SK-N-DZ (cell line): ENCODE measurements around the gene PRPF8. TPM values are rescaled to one million over a fixed set of nuclear protein-coding genes. Genes with fewer than 3 reads are reported as not detected.
"Not testable (repeated sequence)": the region's sequence is repeated elsewhere in the genome, so short reads cannot be mapped to it uniquely, and the experiment has no call there.

ENCODE experiments used
- DNase-seq: peaks from one replicate; pipeline ENCODE4 v3.0.0-alpha.2; 2015; ENCODE audit warnings: low spot score
- polyA plus RNA-seq, 2 experiments: library from polyadenylated mRNA; depleted of rRNA; stranded (reverse); fragments of >200 nt; gene quantifications; 2 replicates each; pipeline ENCODE4 v1.2.3, GENCODE V29; 2014

The PRPF8 gene
- 121 and 134 TPM in 2 replicates for polyA plus RNA-seq (2014; cell fraction: cytosol; rRNA removed)
- polyA plus RNA-seq (2014; cell fraction: nucleus; rRNA removed), result 125 and 219 TPM in 2 replicates

DNA sequence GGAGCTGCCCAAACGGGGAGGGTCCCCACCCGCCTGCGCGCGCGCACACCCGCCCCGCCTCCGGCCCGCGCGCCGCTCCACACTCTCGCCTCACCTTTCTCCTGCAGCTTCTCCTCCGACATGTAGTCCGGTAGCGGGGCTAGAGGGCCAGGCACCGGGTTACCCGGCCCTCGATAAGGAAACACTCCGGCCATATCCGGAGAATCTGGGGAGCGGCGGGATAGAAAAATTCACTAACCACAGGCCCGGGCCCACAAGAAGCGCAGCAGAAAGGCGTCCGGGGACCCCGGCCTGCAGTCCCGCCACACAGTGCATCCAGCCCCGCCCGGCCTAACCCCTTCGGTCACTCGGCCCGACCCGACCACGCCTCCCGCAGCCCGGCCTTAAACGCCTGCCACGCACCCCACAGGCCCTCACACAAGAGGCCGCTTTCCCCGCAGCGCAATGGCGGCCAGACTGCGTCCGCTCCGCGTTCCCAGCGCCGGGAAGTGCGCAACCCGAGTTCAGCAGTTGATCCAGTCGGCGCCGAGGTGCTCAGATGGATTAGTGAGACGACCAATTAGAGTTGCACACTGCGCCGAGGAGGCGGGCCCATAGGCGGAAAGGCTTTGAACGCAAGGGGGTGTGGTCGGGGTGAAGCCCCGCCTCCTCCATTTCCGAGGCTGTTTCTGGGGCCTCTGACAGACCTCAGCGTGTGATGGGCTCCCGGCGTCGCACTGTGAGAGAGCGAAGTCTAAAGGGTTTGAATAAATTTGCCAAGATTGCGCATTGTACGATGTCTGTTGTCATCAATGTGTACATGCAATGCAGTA is at the start of gene PRPF8:
Gene PRPF8 (minus strand): TSS at position 490 of the 812 bp plus-strand sequence. CDS start 296 bp downstream, at position 194.
- peak; percentile 99 for DNase-seq

DNA sequence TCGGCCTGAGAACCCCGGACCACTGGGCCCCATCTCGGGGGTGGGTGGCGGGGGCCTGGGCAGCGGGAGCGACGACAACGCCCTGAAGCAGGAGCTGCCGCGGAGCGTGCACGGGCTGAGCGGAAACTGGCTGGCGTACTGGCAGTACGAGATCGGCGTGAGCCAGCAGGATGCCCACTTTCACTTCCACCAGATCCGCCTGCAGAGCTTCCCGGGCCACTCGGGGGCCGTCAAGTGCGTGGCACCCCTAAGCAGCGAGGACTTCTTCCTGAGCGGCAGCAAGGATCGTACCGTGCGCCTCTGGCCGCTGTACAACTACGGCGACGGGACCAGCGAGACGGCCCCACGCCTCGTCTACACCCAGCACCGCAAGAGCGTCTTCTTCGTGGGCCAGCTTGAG is 49.1 kb upstream of the PRPF8 start:
- no peak for DNase-seq

DNA sequence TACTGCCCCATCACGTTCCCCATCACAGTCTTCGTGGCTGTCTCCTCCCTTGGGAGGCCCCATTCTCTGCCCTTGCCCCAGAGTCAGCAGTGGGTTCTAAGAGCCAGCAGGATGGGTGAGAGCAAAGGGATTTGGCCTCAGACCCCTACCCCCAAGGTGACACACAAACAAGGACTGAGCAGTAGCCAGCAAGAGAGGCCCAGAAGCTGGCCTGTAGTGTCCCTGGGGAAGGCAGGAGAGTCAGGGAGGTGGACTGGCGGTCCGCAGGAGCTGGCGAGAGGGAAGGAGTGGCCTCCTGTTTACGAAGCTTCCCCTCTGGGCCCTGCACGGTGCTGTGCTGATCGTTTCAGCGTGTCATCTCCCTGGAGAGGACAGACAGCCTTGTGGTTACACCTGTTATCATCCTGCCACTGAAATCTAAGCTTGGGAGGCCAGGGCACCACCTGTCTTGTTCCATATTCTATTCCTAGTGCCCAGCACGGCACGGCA is 48.2 kb upstream of the PRPF8 start:
- DNase-seq, result no peak

DNA sequence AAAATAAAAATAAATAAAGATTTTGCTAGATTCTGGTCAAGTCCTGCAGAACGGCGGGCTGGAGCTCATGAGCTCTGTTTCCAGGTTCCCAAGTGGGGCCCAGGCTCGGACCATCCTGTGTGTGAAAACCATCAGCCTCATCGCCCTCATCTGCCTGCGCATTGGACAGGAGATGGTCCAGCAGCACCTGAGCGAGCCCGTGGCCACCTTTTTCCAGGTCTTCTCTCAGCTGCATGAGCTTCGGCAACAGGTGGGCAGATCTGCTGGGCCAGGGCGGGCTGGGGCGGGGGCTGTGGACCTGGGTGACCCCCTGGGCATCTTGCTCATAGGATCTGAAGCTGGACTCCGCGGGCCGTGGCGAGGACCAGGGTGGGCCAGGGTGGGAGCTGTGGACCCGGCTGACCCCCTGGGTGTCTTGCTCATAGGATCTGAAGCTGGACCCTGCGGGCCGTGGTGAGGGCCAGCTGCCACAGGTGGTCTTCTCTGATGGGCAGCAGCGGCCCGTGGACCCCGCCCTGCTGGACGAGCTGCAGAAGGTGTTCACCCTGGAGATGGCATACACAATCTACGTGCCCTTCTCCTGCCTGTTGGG is 47.7 kb upstream of the PRPF8 start:
- no peak for DNase-seq

DNA sequence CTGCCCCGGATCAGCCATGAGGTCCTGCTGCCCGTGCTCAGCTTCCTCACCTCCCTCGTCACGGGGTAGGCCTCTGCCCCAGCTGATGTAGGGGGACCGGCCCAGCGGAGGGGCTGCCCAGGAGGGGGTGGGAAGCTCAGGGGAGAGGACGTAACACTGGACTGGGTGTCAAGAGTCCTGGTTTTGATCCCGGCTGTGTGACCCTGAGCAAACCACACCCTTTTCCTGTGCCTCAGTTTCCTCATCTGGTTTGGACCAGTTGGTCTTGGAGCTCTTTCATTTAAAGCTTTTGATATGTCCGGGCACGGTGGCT is 46.5 kb upstream of the PRPF8 start:
- DNase-seq, result no peak

DNA sequence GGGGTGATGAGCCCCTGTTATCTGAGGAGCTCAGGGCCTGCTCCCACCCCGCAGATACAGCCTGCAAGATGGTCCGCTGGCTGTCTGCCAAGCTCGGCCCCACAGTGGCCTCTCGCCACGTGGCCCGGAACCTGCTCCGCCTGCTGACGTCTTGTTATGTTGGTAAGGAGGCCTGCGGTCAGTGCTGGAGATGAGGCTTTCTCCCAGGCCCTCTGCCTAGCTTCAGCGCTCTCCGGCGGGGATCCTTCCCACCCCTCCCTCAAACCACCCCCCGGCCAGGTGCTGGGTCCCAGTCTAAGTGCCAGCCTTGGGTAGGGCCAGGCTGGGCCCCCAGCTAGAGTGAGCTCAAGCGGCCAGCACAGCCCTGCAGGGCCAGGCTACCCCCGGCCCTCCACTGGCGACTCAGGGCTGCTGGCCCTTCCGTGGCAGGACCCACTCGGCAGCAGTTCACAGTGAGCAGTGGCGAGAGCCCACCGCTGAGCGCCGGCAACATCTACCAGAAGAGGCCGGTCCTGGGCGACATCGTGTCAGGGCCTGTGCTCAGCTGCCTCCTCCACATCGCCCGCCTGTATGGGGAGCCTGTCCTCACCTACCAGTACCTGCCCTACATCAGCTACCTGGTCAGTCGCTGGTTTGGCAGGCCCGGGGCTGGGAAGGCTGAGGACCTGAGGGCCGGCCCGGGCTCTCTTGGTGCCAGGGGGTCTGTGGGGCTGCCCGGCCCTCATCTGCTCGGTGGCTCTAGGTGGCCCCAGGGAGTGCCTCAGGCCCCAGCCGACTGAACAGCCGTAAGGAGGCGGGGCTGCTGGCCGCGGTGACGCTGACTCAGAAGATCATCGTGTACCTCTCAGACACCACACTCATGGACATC is 45.9 kb upstream of the PRPF8 start:
- peak; percentile 80 for DNase-seq

DNA sequence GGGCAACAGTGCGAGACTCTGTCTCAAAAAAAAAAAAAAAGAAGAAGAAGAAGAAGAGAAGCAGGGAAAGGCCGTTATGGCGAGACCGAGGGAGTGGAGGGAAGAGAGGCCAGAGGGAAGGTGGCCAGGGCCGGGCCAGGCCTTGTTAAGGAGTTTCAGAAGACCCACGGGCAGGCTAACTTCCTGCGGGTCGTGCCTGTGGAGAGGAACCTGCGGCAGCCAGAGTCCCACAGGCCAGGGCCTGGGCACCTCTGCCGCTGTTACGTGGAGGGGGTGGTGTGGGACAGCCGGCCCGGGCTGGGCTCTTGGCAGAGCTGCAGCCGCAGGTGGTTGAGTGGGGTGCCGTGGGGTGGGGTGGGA is 45.3 kb upstream of the PRPF8 start:
- no peak for DNase-seq

DNA sequence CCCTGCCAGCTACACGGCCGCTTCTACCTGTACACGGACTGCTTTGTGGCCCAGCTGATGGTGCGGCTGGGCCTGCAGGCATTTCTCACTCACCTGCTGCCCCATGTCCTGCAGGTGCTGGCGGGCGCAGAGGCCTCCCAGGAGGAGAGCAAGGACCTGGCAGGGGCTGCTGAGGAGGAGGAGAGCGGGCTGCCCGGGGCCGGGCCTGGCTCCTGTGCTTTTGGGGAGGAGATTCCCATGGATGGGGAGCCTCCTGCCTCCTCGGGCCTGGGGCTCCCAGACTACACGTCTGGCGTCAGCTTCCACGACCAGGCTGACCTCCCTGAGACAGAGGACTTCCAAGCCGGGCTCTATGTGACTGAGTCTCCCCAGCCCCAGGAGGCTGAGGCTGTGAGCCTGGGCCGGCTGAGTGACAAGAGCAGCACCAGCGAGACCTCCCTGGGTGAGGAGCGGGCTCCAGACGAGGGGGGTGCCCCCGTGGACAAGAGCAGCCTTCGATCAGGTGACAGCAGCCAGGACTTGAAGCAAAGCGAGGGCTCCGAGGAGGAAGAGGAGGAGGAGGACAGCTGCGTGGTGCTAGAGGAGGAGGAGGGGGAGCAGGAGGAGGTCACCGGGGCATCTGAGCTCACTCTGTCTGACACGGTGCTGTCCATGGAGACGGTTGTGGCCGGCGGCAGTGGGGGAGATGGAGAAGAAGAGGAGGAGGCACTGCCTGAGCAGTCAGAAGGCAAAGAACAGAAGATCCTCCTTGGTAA is 43.4 kb upstream of the PRPF8 start:
- DNase-seq, result no peak

DNA sequence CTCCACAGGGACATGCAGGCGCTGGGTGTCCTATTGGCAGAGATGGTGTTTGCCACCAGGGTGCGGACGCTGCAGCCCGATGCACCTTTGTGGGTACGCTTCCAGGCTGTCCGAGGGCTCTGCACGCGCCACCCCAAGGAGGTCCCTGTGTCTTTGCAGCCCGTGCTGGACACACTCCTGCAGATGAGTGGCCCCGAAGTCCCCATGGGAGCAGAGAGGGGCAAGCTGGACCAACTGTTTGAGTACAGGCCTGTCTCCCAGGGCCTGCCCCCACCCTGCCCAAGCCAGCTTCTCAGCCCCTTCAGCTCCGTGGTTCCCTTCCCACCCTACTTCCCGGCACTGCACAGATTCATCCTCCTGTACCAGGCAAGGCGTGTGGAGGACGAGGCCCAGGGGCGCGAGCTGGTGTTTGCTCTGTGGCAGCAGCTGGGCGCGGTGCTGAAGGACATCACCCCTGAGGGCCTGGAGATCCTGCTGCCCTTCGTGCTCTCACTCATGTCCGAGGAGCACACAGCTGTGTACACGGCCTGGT is 42.7 kb upstream of the PRPF8 start:
- no peak for DNase-seq

DNA sequence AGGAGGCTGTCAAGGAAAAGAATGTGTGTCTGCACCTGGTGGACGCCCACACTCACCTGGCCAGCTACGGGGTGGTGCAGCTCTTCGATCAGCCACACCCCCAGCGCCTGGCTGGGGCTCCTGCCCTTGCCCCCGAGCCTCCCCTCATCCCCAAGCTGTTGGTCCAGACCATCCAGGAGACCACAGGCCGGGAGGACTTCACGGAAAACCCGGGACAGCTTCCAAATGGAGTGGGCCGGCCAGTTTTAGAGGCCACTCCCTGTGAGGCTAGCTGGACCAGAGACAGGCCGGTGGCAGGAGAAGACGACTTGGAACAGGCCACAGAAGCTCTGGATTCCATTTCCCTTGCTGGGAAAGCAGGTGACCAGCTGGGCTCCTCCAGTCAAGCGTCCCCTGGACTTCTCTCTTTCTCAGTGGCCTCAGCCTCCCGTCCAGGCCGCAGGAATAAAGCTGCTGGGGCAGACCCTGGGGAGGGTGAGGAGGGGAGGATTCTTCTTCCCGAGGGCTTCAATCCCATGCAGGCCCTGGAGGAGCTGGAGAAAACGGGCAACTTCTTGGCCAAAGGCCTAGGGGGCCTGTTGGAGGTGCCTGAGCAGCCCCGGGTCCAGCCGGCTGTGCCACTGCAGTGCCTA is 42.1 kb upstream of the PRPF8 start:
- no peak for DNase-seq

DNA sequence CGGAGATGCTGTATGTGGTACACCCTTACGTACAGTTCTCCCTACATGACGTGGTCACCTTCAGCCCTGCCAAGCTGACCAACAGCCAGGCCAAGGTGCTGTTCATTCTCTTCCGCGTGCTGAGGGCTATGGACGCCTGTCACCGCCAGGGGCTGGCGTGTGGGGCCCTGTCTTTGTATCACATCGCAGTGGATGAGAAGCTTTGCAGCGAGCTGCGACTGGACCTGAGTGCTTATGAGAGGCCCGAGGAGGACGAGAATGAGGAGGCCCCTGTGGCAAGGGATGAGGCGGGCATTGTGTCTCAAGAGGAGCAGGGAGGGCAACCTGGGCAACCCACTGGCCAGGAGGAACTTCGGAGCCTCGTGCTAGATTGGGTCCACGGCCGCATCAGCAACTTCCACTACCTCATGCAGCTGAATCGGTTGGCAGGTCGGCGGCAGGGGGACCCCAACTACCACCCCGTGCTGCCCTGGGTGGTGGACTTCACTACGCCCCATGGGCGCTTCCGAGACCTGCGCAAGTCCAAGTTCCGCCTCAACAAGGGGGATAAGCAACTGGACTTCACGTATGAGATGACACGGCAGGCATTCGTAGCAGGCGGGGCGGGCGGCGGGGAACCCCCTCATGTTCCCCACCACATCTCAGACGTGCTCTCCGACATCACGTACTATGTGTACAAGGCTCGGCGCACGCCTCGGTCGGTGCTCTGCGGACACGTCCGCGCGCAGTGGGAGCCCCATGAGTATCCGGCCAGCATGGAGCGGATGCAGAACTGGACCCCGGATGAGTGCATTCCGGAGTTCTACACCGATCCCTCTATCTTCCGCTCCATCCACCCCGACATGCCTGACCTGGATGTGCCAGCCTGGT is 41.2 kb upstream of the PRPF8 start:
- no peak for DNase-seq

DNA sequence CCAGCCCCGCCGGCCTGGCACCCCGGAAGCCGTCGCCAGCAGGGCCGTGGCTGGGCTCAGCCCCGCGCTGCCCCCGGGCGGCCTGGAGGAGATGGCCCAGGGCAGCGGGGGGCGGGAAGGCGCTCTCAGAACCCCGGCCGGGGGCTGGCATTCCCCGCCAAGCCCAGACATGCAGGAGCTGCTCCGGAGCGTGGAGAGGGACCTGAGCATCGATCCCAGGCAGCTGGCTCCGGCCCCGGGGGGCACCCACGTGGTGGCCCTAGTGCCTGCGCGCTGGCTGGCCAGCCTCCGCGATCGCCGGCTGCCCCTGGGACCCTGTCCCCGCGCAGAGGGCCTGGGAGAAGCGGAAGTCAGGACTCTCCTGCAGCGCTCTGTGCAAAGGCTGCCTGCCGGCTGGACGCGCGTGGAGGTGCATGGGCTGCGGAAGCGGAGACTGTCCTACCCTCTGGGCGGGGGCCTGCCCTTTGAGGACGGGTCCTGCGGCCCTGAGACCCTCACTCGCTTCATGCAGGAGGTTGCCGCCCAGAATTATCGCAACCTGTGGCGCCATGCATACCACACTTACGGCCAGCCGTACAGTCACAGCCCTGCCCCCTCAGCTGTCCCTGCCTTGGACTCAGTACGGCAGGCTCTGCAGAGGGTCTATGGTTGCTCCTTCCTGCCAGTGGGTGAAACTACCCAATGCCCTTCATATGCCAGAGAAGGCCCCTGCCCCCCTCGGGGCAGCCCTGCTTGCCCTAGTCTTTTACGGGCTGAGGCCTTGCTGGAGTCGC is 40.4 kb upstream of the PRPF8 start:
- no peak for DNase-seq

DNA sequence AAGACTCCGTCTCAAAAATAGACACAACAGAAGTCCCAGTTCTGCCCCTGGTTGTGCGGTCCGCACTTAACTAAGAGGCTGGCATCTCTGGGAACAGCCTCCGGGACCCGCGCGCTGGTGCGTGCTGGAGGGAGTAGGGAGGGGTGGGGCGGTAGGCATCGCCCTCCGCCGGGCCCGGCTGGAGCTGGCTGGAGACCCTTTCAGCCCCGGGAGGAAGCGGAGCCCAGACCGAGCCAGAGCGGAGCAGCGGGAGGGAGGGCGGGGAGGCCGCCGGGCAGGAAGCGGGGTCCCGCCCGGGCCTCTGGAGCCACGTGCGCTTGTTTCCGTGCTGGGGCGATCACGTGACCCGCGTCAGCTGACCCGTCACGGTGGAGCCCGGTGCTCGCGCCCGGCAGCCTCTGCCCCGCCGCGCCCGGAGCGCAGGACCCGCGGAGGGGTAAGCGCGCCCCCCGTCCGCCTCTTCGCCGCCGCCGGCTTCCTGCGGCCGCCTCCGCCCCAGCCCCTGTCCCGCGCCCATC is 39.7 kb upstream of the PRPF8 start, which contains the start of gene WDR81:
Gene WDR81 (plus strand): TSS at position 354 of the 518 bp plus-strand sequence. CDS start 256 bp downstream, outside the sequence.
- DNase-seq, result peak; percentile 85

DNA sequence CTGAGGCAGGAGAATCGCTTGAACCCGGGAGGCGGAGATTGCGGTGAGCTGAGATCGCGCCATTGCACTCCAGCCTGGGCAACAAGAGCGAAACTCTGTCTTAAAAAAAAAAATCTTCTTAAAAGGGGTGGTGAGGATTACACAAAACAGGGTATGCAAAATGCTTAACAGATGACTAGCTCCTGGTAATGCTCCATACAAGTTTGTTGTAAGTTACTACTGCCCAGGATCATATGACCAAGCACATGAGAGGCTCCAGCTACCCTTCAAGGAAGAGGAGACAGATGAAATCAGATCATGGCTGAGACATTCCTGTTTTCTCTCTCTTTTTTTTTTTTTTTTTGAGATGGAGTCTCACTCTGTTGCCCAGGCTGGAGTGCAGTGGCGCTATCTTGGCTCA is 37.4 kb upstream of the PRPF8 start:
- DNase-seq, result not testable (repeated sequence)

DNA sequence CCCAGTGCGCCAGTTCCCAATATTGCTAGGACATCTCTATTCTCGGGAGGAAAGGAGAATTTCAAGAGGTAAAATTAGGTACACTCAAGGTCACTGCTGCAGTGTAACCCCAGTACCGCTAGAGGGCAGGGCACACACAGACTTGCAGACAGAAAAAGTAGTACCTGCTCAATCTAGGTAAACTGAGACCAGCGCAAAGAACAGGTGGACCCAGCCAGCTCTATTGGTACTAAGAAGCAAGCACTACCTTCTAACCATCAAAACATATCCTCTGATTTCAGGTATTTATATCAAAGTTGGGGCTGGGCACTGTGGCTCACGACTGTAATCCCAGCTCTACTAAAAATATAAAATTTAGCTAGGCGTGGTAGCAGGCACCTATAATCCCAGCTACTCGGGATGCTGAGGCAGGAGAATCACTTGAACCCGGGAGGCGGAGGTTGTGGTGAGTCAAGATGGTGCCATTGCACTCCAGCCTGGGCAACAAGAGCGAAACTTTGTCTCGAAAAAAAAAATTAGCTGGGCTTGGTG is 36.3 kb upstream of the PRPF8 start:
- peak; percentile 72 for DNase-seq

DNA sequence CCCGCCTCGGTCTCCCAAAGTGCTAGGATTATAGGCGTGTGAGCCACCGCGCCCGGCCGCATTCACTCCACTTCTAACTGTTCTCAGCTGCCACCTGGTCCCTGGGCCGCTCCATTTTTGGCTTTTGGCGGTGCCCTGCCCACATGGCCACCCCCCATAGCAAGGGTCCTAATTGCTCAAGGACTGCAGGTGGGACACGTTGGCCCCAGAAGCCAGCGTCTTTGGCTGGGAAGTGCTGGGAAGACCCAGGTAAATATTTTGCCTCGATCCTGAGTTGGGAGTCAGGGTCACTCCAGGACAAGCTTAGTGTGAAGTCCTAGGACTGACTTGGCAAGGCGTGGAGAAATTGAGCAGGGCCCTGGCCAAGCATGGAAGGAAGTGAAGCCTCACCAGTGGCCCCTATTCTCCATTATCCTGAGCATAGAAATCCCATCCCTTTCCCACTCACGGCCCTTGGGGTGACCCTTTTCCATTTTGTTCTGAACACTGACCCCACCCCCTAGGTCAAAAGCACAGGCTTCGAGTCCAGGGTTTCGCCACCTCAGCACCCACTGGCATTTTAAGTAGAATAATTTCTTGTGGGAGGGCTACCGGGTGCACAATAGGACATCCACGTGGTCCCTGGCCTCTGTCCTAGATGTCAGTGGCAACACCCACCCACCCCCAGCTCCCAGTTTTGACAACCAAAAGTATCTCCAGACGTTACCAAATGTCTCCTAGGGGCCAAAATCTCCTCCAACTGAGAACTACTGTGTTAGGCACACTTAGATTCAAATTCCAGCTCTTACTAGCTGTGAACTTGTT is 33.9 kb upstream of the PRPF8 start:
- DNase-seq, result no peak

DNA sequence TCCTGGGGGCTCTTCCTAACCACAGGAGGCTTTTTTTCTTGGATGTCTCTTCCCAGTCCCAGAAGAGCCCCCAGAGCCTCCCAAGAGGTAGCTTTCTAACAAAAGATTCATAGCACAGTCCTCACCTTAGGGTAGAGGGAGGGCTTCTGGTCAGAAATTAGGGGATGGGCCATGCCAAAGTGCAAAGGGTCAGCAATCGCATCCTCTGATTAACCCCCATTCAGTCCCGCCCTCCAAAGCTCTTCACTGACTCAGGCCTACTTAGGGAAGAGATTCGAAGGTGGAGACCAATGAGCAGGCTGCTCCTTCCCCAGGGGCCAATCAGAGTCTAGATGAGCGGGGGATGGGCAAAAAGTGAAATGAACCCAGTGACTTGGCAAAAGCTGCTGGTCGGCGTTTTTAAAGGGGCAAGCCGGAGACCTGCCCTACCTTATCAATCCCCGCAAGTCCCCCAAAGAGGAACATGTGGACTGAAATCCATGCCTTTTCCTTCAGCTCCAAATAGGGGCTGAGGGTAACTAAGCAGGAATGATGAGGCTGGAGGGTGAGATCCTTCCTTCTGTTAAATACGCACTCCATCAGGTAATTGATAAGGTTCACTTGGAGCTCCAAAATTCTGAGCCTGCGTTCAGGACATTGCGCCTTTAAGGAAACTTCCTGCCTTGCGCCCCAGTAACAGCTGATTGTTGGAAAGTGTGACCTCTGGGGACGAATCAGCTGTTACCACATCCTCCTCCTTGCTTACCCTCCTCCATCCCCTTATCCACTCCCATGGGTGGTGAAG is 32.4 kb upstream of the PRPF8 start:
- peak; percentile 99 for DNase-seq
